GM12878 (cell line): ENCODE data around the gene SERINC5. TPM values are rescaled to one million over a fixed set of nuclear protein-coding genes. Genes with fewer than 3 reads are reported as not detected.

Experiments
- ATAC-seq: fragments of 200-7000 bp; cut with Tn5 transposase; 3 replicates; pipeline ENCODE4 v1.9.1; 2020; ENCODE audit warnings: mild to moderate bottlenecking, moderate library complexity
- BruUV-seq: library from RNA; stranded (reverse); fragments of 400-500 nt; replicated peaks from 2 replicates; lab custom pipeline; 2021; lab: Mats Ljungman, UMichigan
- CTCF ChIA-PET: fragments of 300-600 bp; sonication (Branson Sonifier 250); formaldehyde crosslinking; extraction: SDS; loops from one replicate; lab custom pipeline; 2021; ENCODE audit warnings: inconsistent platforms; lab: Yijun Ruan, JAX
- POLR2A ChIA-PET: fragments of 350-600 bp; formaldehyde crosslinking; extraction: SDS; loops from one replicate; lab custom pipeline; 2021; ENCODE audit warnings: inconsistent platforms; lab: Charles Lee
- RAD21 ChIA-PET: fragments of 300-600 bp; sonication (Branson Sonifier 250); formaldehyde crosslinking; loops from one replicate; lab custom pipeline; 2023; ENCODE audit warnings: antibody characterized with exemption; ENCODE audit not compliant: unreplicated experiment; lab: Charles Lee
- SMC1A ChIA-PET: fragments of 300-600 bp; sonication (Branson Sonifier 250); formaldehyde crosslinking; loops from one replicate; lab custom pipeline; 2023; ENCODE audit not compliant: unreplicated experiment, uncharacterized antibody; lab: Charles Lee
- DNase-seq: peaks from one replicate; pipeline ENCODE4 v3.0.0-alpha.2; 2011; ENCODE audit warnings: low read depth, low spot score
- FAIRE-seq: peaks from 3 replicates; lab custom pipeline; 2011; peaks lifted over from hg19 to GRCh38; lab: Jason Lieb, UNC
- H2AFZ ChIP-seq: 2 replicates; pipeline ENCODE4 v1.6.0; 2011; ENCODE audit warnings: low read depth, low read length, control low read depth; ENCODE audit not compliant: control insufficient read depth
- H3K27ac ChIP-seq: 2 replicates; pipeline ENCODE4 v1.5.1; 2011; ENCODE audit warnings: control low read depth; ENCODE audit not compliant: control insufficient read depth, insufficient read depth
- H3K27me3 ChIP-seq, 2 experiments: replicated peaks in 1 of 2; 2 replicates each; pipeline versions ENCODE4 v1.6.0 to v1.6.1; 2011; ENCODE audit warnings: low read length in 1 of 2; ENCODE audit not compliant: control insufficient read depth in 2 of 2, insufficient read depth in 2 of 2
- H3K36me3 ChIP-seq, 2 experiments: 2 replicates each; pipeline ENCODE4 v1.5.1; 2011; ENCODE audit warnings: low read length in 1 of 2; ENCODE audit not compliant: control insufficient read depth in 2 of 2, insufficient read depth in 2 of 2
- H3K4me1 ChIP-seq: 2 replicates; pipeline ENCODE4 v1.6.1; 2011; ENCODE audit warnings: mild to moderate bottlenecking, low read length, moderate library complexity, mixed read lengths; ENCODE audit not compliant: control insufficient read depth, insufficient read depth
- H3K4me2 ChIP-seq: 2 replicates; pipeline ENCODE4 v1.6.0; 2011; ENCODE audit warnings: control low read depth; ENCODE audit not compliant: control insufficient read depth, insufficient read depth
- H3K4me3 ChIP-seq: fragments of 200-600 bp; sonication (generic); 2 replicates; pipeline ENCODE4 v1.5.1; 2016
- H3K79me2 ChIP-seq: 2 replicates; pipeline ENCODE4 v1.6.0; 2011; ENCODE audit warnings: low read length; ENCODE audit not compliant: control insufficient read depth, insufficient read depth
- H3K9ac ChIP-seq: 2 replicates; pipeline ENCODE4 v1.8.0; 2011; ENCODE audit warnings: low read length, control low read depth, mixed read lengths; ENCODE audit not compliant: control insufficient read depth, insufficient read depth
- H3K9me3 ChIP-seq: replicated peaks from 3 replicates; pipeline ENCODE4 v1.5.1; 2011; ENCODE audit warnings: mild to moderate bottlenecking, low read length; ENCODE audit not compliant: control insufficient read depth, insufficient read depth
- H4K20me1 ChIP-seq: 2 replicates; pipeline ENCODE4 v1.6.0; 2011; ENCODE audit not compliant: control insufficient read depth, insufficient read depth
- EP300 ChIP-seq, 2 experiments: fragments of 150-350 bp in 1 of 2; IDR thresholded peaks; 2 replicates each; pipeline ENCODE4 v1.6.1; 2011 to 2012; ENCODE audit warnings: low read depth in 2 of 2, low read length in 2 of 2, borderline replicate concordance in 1 of 2, improper control_type of control experiment in 1 of 2, inconsistent platforms in 1 of 2; ENCODE audit not compliant: control insufficient read depth in 1 of 2
- NFYA ChIP-seq: IDR thresholded peaks from 2 replicates; pipeline ENCODE4 v1.6.1; 2011; ENCODE audit warnings: low read depth, mild to moderate bottlenecking, low read length, improper control_type of control experiment, borderline replicate concordance
- PAX8 ChIP-seq: fragments of 450-650 bp; IDR thresholded peaks from 2 replicates; pipeline ENCODE4 v1.6.1; 2017; ENCODE audit warnings: mild to moderate bottlenecking, moderate library complexity
- SREBF2 ChIP-seq: IDR thresholded peaks from 2 replicates; pipeline ENCODE4 v1.6.1; 2012; ENCODE audit warnings: mild to moderate bottlenecking, low read length
- USF1 ChIP-seq: IDR thresholded peaks from 2 replicates; pipeline ENCODE4 v1.6.1; 2011; ENCODE audit warnings: borderline replicate concordance, low read depth, mild to moderate bottlenecking, moderate library complexity, mixed read lengths, low read length; ENCODE audit not compliant: insufficient read depth; ENCODE audit errors: extremely low read length
- USF2 ChIP-seq: IDR thresholded peaks from 2 replicates; pipeline ENCODE4 v1.6.1; 2011; ENCODE audit warnings: low read depth, low read length, improper control_type of control experiment, borderline replicate concordance
- ZNF24 ChIP-seq: fragments of 450-650 bp; IDR thresholded peaks from 2 replicates; pipeline ENCODE4 v1.6.1; 2017; ENCODE audit warnings: antibody characterized with exemption, mild to moderate bottlenecking
- WGBS: methylation state at CpG from one replicate; pipeline ENCODE4 v1.1.6; 2016; ENCODE audit warnings: low lambda C conversion rate; ENCODE audit not compliant: insufficient replicate concordance, insufficient coverage; ENCODE audit errors: missing lambda C conversion rate; 5-methylcytosine and 5-hydroxymethylcytosine counted together
- in situ Hi-C: fragments of 300-500 bp; cut with MboI; formaldehyde crosslinking; loops from 9 replicates; pipeline ENCODE4 v1.14.3; 2018; ENCODE audit warnings: mixed read lengths
- intact Hi-C: fragments of 100-400 bp; cut with micrococcal nuclease; formaldehyde crosslinking; loops from one replicate; pipeline ENCODE4 v1.14.2; 2022; ENCODE audit not compliant: unreplicated experiment
- polyA plus RNA-seq, 11 experiments: library from polyadenylated mRNA; depleted of rRNA in 4 of 11; unstranded in 6 of 11; stranded (reverse) in 5 of 11; fragments of >200 nt; fragmentation: Nextera tagmentation in 4 of 11; fragmentation: Illumina TruSeq in 1 of 11; extraction: Ambion mirVana in 4 of 11; extraction: Trizol in 1 of 11; gene quantifications; 1 replicate in 1 of 11; 2 replicates in 10 of 11; pipeline versions ENCODE4 v1.2.1 to v1.2.3, GENCODE V29; 2011 to 2016; ENCODE audit warnings: inconsistent platforms in 2 of 11, missing spikeins in 2 of 11, low read depth in 1 of 11
- total RNA-seq, 4 experiments: library from RNA; depleted of rRNA in 3 of 4; stranded (reverse); fragments of >200 nt in 3 of 4; fragmentation: Illumina TruSeq in 1 of 4; extraction: Trizol in 1 of 4; gene quantifications; 2 replicates each; pipeline versions ENCODE4 v1.2.1 to v1.2.3, GENCODE V29; 2013 to 2021

SERINC5 gene
- total and polyA plus RNA-seq, 10 of the 15 experiments (the other 5 are each of a cell fraction or from before 2014, with no cell fraction given) = 0.66 to 7.0 (median 2.8) TPM

GRCh38 chr5:80229902-80230255 lies 26.0 kb downstream of the SERINC5 start:
- Histone ChIP-seq H3K9me3 (no peaks in the 10 kb centered on the region), H2AFZ (no peak overlapping the region), H3K36me3 (no peaks in the 10 kb centered on the region), H3K4me3 (no peak overlapping the region), H3K9ac (no peak overlapping the region), H3K27me3 (no peaks in the 10 kb centered on the region), H3K4me1 (no peaks in the 10 kb centered on the region), H4K20me1 (no peaks in the 10 kb centered on the region), H3K4me2 (no peak overlapping the region), H3K79me2 (no peaks in the 10 kb centered on the region), H3K27ac (no peak overlapping the region)
- ChIA-PET SMC1A (interaction anchor here (0.7 kb wide), 1 partner anchor 10 kb away, joined by 3 read pairs; no protein-coding TSS in a partner anchor), RAD21 (no interaction called here), POLR2A (no interaction called here), CTCF (interaction anchor here (0.9 kb wide), 1 partner anchor 10 kb away, joined by 3 read pairs; no protein-coding TSS in a partner anchor)
- 48% methylated on average over 4 of the region's 4 CpGs for WGBS
- no TSS peak for BruUV-seq
- FAIRE-seq (no peak), ATAC-seq (no peak), DNase-seq (no peak)
- TF ChIP-seq ZNF24 = no peak
- intact Hi-C loops = no loop called here
- in situ Hi-C loops = no loop called here

- in situ Hi-C loops (no loop called here), intact Hi-C loops (no loop called here)
- Histone ChIP-seq H3K27ac (no peak overlapping the region), H4K20me1 (no peaks in the 10 kb centered on the region), H3K4me2 (no peak overlapping the region), H3K9me3 (no peaks in the 10 kb centered on the region), H3K4me3 (no peak overlapping the region), H3K4me1 (no peaks in the 10 kb centered on the region), H3K36me3 (no peaks in the 10 kb centered on the region), H3K79me2 (no peaks in the 10 kb centered on the region), H2AFZ (no peak overlapping the region), H3K9ac (no peak overlapping the region), H3K27me3 (no peaks in the 10 kb centered on the region)
- WGBS = 44% methylated on average over 3 of the region's 4 CpGs
- FAIRE-seq = peak; percentile 41
- RAD21 ChIA-PET = interaction anchor here (1.0 kb wide), 1 partner anchor 119 kb away, joined by 3 read pairs; no protein-coding TSS in a partner anchor
- no TSS peak for BruUV-seq
- SMC1A ChIA-PET = interaction anchor here (0.6 kb wide), 1 partner anchor 57 kb away, joined by 3 read pairs; no protein-coding TSS in a partner anchor
- TF ChIP-seq SREBF2 (no peak), USF2 (no peak), PAX8 (no peak), EP300 (IDR thresholded peaks at IDR 0.05; ENCODE audit: borderline replicate concordance in 1 of 2, control insufficient read depth in 1 of 2, low read depth in 2 of 2, low read length in 2 of 2) (no peak), USF1 (no peak), NFYA (no peak)
- CTCF ChIA-PET = no interaction called here
- no peak for DNase-seq
- POLR2A ChIA-PET = no interaction called here
- no peak for ATAC-seq
These were observed 27.8 kb downstream of the SERINC5 start for GRCh38 chr5:80227979-80228596.
